ENCODE results near the gene CST11.

The CST11 gene

GRCh38 chr20:23417861-23418260 lies 34.8 kb downstream of the CST11 start:
- Histone ChIP-seq H3K4me1 (ENCODE audit: insufficient read depth, low read length) (peaks cover 8% of the 10 kb centered on the region; the same call in 1 of the 2 replicates), H3K9ac (ENCODE audit: low read depth, low read length) (no peak overlapping the region), H3K9me3 (ENCODE audit: insufficient read depth, low read depth, low read length) (no peaks in the 10 kb centered on the region), H3K27me3 (ENCODE audit: insufficient read depth, low read length) (no peaks in the 10 kb centered on the region), H3K4me3 (ENCODE audit: low read length) (no peak overlapping the region), H3K36me3 (ENCODE audit: insufficient read depth, low read depth, low read length) (no peaks in the 10 kb centered on the region), H3K27ac (ENCODE audit: low read length) (no peak overlapping the region)

GRCh38 chr20:23415959-23416583 lies 36.6 kb downstream of the CST11 start:
- Histone ChIP-seq H3K4me3 (ENCODE audit: low read length) (no peak overlapping the region), H3K4me1 (ENCODE audit: insufficient read depth, low read length) (peaks cover 10% of the 10 kb centered on the region; the same call in 1 of the 2 replicates), H3K27ac (ENCODE audit: low read length) (no peak overlapping the region), H3K9me3 (ENCODE audit: insufficient read depth, low read depth, low read length) (no peaks in the 10 kb centered on the region), H3K27me3 (ENCODE audit: insufficient read depth, low read length) (no peaks in the 10 kb centered on the region), H3K36me3 (ENCODE audit: insufficient read depth, low read depth, low read length) (no peaks in the 10 kb centered on the region), H3K9ac (ENCODE audit: low read depth, low read length) (no peak overlapping the region)

GRCh38 chr20:23415555-23415954 lies 37.1 kb downstream of the CST11 start:
- H3K36me3 ChIP-seq (ENCODE audit: insufficient read depth, low read depth, low read length), result no peaks in the 10 kb centered on the region
- no peak overlapping the region for H3K4me3 ChIP-seq (ENCODE audit: low read length)
- H3K9ac ChIP-seq (ENCODE audit: low read depth, low read length), result no peak overlapping the region
- no peak overlapping the region for H3K27ac ChIP-seq (ENCODE audit: low read length)
- H3K27me3 ChIP-seq (ENCODE audit: insufficient read depth, low read length), result no peaks in the 10 kb centered on the region
- H3K4me1 ChIP-seq (ENCODE audit: insufficient read depth, low read length), result peaks cover 10% of the 10 kb centered on the region; the same call in 1 of the 2 replicates
- H3K9me3 ChIP-seq (ENCODE audit: insufficient read depth, low read depth, low read length), result no peaks in the 10 kb centered on the region

- Histone ChIP-seq H3K27ac (ENCODE audit: low read length) (no peak overlapping the region), H3K36me3 (ENCODE audit: insufficient read depth, low read depth, low read length) (no peaks in the 10 kb centered on the region), H3K4me1 (ENCODE audit: insufficient read depth, low read length) (peaks cover 10% of the 10 kb centered on the region; the same call in 1 of the 2 replicates), H3K4me3 (ENCODE audit: low read length) (no peak overlapping the region), H3K27me3 (ENCODE audit: insufficient read depth, low read length) (no peaks in the 10 kb centered on the region), H3K9ac (ENCODE audit: low read depth, low read length) (no peak overlapping the region), H3K9me3 (ENCODE audit: insufficient read depth, low read depth, low read length) (no peaks in the 10 kb centered on the region)
These were observed 38.0 kb downstream of the CST11 start for GRCh38 chr20:23414526-23415188.

GRCh38 chr20:23413862-23414422 lies 38.7 kb downstream of the CST11 start:
- Histone ChIP-seq H3K27me3 (ENCODE audit: insufficient read depth, low read length) (no peaks in the 10 kb centered on the region), H3K4me1 (ENCODE audit: insufficient read depth, low read length) (0 out of 2 replicates have a peak, but pooled peaks cover 2% of the 10 kb centered on the region), H3K27ac (ENCODE audit: low read length) (no peak overlapping the region), H3K4me3 (ENCODE audit: low read length) (no peak overlapping the region), H3K36me3 (ENCODE audit: insufficient read depth, low read depth, low read length) (no peaks in the 10 kb centered on the region), H3K9me3 (ENCODE audit: insufficient read depth, low read depth, low read length) (no peaks in the 10 kb centered on the region), H3K9ac (ENCODE audit: low read depth, low read length) (no peak overlapping the region)

GRCh38 chr20:23412026-23412425 lies 40.6 kb downstream of the CST11 start:
- Histone ChIP-seq H3K27ac (ENCODE audit: low read length) (no peak overlapping the region), H3K36me3 (ENCODE audit: insufficient read depth, low read depth, low read length) (no peaks in the 10 kb centered on the region), H3K9me3 (ENCODE audit: insufficient read depth, low read depth, low read length) (no peaks in the 10 kb centered on the region), H3K4me1 (ENCODE audit: insufficient read depth, low read length) (0 out of 2 replicates have a peak, but pooled peaks cover 2% of the 10 kb centered on the region), H3K4me3 (ENCODE audit: low read length) (no peak overlapping the region), H3K9ac (ENCODE audit: low read depth, low read length) (no peak overlapping the region), H3K27me3 (ENCODE audit: insufficient read depth, low read length) (no peaks in the 10 kb centered on the region)

- Histone ChIP-seq H3K9ac (ENCODE audit: low read depth, low read length) (no peak overlapping the region), H3K4me1 (ENCODE audit: insufficient read depth, low read length) (0 out of 2 replicates have a peak, but pooled peaks cover 2% of the 10 kb centered on the region), H3K9me3 (ENCODE audit: insufficient read depth, low read depth, low read length) (no peaks in the 10 kb centered on the region), H3K27me3 (ENCODE audit: insufficient read depth, low read length) (no peaks in the 10 kb centered on the region), H3K27ac (ENCODE audit: low read length) (no peak overlapping the region), H3K4me3 (ENCODE audit: low read length) (no peak overlapping the region), H3K36me3 (ENCODE audit: insufficient read depth, low read depth, low read length) (no peaks in the 10 kb centered on the region)
These were observed 41.6 kb downstream of the CST11 start for GRCh38 chr20:23410916-23411695.

- no peak overlapping the region for H3K4me3 ChIP-seq (ENCODE audit: low read length)
- H3K27me3 ChIP-seq (ENCODE audit: insufficient read depth, low read length), result no peaks in the 10 kb centered on the region
- H3K4me1 ChIP-seq (ENCODE audit: insufficient read depth, low read length), result 0 out of 2 replicates have a peak, but pooled peaks cover 2% of the 10 kb centered on the region
- H3K27ac ChIP-seq (ENCODE audit: low read length), result no peak overlapping the region
- no peaks in the 10 kb centered on the region for H3K36me3 ChIP-seq (ENCODE audit: insufficient read depth, low read depth, low read length)
- H3K9ac ChIP-seq (ENCODE audit: low read depth, low read length), result no peak overlapping the region
- no peaks in the 10 kb centered on the region for H3K9me3 ChIP-seq (ENCODE audit: insufficient read depth, low read depth, low read length)
These were observed 42.9 kb downstream of the CST11 start for GRCh38 chr20:23409800-23410199.

- no peak overlapping the region for H3K27ac ChIP-seq (ENCODE audit: low read length)
- H3K36me3 ChIP-seq (ENCODE audit: insufficient read depth, low read depth, low read length), result no peaks in the 10 kb centered on the region
- 0 out of 2 replicates have a peak, but pooled peaks cover 2% of the 10 kb centered on the region for H3K4me1 ChIP-seq (ENCODE audit: insufficient read depth, low read length)
- H3K4me3 ChIP-seq (ENCODE audit: low read length), result no peak overlapping the region
- H3K9ac ChIP-seq (ENCODE audit: low read depth, low read length), result no peak overlapping the region
- no peaks in the 10 kb centered on the region for H3K9me3 ChIP-seq (ENCODE audit: insufficient read depth, low read depth, low read length)
- H3K27me3 ChIP-seq (ENCODE audit: insufficient read depth, low read length), result no peaks in the 10 kb centered on the region
These were observed 43.7 kb downstream of the CST11 start for GRCh38 chr20:23408957-23409356.

GRCh38 chr20:23407781-23408464 lies 44.8 kb downstream of the CST11 start:
- no peaks in the 10 kb centered on the region for H3K36me3 ChIP-seq (ENCODE audit: insufficient read depth, low read depth, low read length)
- H3K9ac ChIP-seq (ENCODE audit: low read depth, low read length), result no peak overlapping the region
- no peaks in the 10 kb centered on the region for H3K27me3 ChIP-seq (ENCODE audit: insufficient read depth, low read length)
- H3K9me3 ChIP-seq (ENCODE audit: insufficient read depth, low read depth, low read length), result no peaks in the 10 kb centered on the region
- H3K4me3 ChIP-seq (ENCODE audit: low read length), result no peak overlapping the region
- H3K27ac ChIP-seq (ENCODE audit: low read length), result no peak overlapping the region
- 0 out of 2 replicates have a peak, but pooled peaks cover 2% of the 10 kb centered on the region for H3K4me1 ChIP-seq (ENCODE audit: insufficient read depth, low read length)

GRCh38 chr20:23406880-23407279 lies 45.8 kb downstream of the CST11 start:
- Histone ChIP-seq H3K4me3 (ENCODE audit: low read length) (no peak overlapping the region), H3K4me1 (ENCODE audit: insufficient read depth, low read length) (0 out of 2 replicates have a peak, but pooled peaks cover 2% of the 10 kb centered on the region), H3K9ac (ENCODE audit: low read depth, low read length) (no peak overlapping the region), H3K9me3 (ENCODE audit: insufficient read depth, low read depth, low read length) (no peaks in the 10 kb centered on the region), H3K27me3 (ENCODE audit: insufficient read depth, low read length) (no peaks in the 10 kb centered on the region), H3K27ac (ENCODE audit: low read length) (no peak overlapping the region), H3K36me3 (ENCODE audit: insufficient read depth, low read depth, low read length) (0 out of 2 replicates have a peak, but pooled peaks cover 9% of the 10 kb centered on the region)
